WERI-Rb-1 (cell line): ENCODE measurements around the gene KRTAP19-3.

Source experiments
- DNase-seq: peaks from one replicate; pipeline ENCODE4 v3.0.0-alpha.2; 2020
- H3K27ac ChIP-seq: fragments of 250-450 bp; sonication (Bioruptor Pico); 2 replicates; pipeline ENCODE4 v1.5.1; 2020; ENCODE audit warnings: mild to moderate bottlenecking, moderate library complexity
- H3K27me3 ChIP-seq: fragments of 250-450 bp; sonication (Bioruptor Pico); 2 replicates; pipeline ENCODE4 v1.5.1; 2021; ENCODE audit warnings: mild to moderate bottlenecking, low read depth, moderate library complexity; ENCODE audit not compliant: insufficient read depth, severe bottlenecking
- H3K36me3 ChIP-seq: fragments of 250-450 bp; sonication (Bioruptor Pico); 2 replicates; pipeline ENCODE4 v1.5.1; 2020; ENCODE audit warnings: mild to moderate bottlenecking, moderate library complexity
- H3K4me3 ChIP-seq: 2 replicates; pipeline ENCODE4 v1.5.1; 2011; ENCODE audit warnings: low read depth, mild to moderate bottlenecking, control low read depth, low read length
- H3K9me3 ChIP-seq: fragments of 250-450 bp; sonication (Bioruptor Pico); 2 replicates; pipeline ENCODE4 v1.5.1; 2021; ENCODE audit warnings: mild to moderate bottlenecking, moderate library complexity; ENCODE audit not compliant: severe bottlenecking
- TF ChIP-seq, protein P1 (sequence below): IDR thresholded peaks from 2 replicates; pipeline ENCODE4 v1.5.1; 2011; ENCODE audit warnings: low read depth, mild to moderate bottlenecking, control low read depth, inconsistent platforms, low read length

Gene KRTAP19-3

GRCh38 chr21:30487336-30487735, 4.5 kb downstream of the KRTAP19-3 start, which contains the start of gene KRTAP19-2:
Gene KRTAP19-2, minus strand, starts transcription at chr21:30487436. Its CDS starts 88 bp downstream, at chr21:30487348.
- peaks cover 7% of the 10 kb centered on the region for H3K9me3 ChIP-seq
- no peak within 1 kb of the TSS for H3K27ac ChIP-seq
- TF ChIP-seq, protein P1, sequence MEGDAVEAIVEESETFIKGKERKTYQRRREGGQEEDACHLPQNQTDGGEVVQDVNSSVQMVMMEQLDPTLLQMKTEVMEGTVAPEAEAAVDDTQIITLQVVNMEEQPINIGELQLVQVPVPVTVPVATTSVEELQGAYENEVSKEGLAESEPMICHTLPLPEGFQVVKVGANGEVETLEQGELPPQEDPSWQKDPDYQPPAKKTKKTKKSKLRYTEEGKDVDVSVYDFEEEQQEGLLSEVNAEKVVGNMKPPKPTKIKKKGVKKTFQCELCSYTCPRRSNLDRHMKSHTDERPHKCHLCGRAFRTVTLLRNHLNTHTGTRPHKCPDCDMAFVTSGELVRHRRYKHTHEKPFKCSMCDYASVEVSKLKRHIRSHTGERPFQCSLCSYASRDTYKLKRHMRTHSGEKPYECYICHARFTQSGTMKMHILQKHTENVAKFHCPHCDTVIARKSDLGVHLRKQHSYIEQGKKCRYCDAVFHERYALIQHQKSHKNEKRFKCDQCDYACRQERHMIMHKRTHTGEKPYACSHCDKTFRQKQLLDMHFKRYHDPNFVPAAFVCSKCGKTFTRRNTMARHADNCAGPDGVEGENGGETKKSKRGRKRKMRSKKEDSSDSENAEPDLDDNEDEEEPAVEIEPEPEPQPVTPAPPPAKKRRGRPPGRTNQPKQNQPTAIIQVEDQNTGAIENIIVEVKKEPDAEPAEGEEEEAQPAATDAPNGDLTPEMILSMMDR = no peak
- H3K36me3 ChIP-seq = no peaks in the 10 kb centered on the region
- DNase-seq = no peak
- no peak within 1 kb of the TSS for H3K4me3 ChIP-seq
- peaks cover 60% of the 10 kb centered on the region for H3K27me3 ChIP-seq

- no peak for DNase-seq
- TF ChIP-seq, protein P1 = no peak
Measured at GRCh38 chr21:30486180-30486579, 5.6 kb downstream of the KRTAP19-3 start.

DNA sequence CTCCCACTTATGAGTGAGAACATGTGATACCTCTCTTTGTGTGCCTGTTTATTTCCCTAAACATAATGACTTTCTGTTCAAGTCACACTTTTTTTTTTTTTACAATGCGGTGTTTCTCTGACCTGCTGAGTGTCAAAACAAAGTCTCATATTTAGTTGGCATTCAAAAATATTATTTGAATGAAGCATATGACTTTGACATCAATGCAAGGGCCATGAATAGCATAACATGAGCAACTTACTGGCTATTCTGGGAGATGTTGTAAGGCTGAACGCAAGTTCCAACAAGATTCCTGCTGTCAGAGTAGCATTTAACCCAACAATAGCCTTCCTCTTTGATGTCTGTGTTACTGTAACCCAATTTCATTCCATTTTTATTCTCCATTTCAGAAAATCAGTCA, 9.7 kb downstream of the KRTAP19-3 start:
- TF ChIP-seq, protein P1 = no peak
- peaks cover 62% of the 10 kb centered on the region for H3K27me3 ChIP-seq
- no peaks in the 10 kb centered on the region for H3K36me3 ChIP-seq
- H3K27ac ChIP-seq = no peak overlapping the region
- no peak overlapping the region for H3K4me3 ChIP-seq
- peaks cover 7% of the 10 kb centered on the region for H3K9me3 ChIP-seq
- no peak for DNase-seq

More at GRCh38 chr21:30486180-30486579, 5.6 kb downstream of the KRTAP19-3 start:
- Histone ChIP-seq H3K36me3 (no peaks in the 10 kb centered on the region), H3K4me3 (no peak overlapping the region), H3K27ac (no peak overlapping the region), H3K9me3 (peaks cover 7% of the 10 kb centered on the region), H3K27me3 (peaks cover 54% of the 10 kb centered on the region)

- Histone ChIP-seq H3K27ac (no peak within 1 kb of the TSS), H3K36me3 (no peaks in the 10 kb centered on the region), H3K9me3 (no peaks in the 10 kb centered on the region), H3K27me3 (peaks cover 71% of the 10 kb centered on the region), H3K4me3 (no peak within 1 kb of the TSS)
- TF ChIP-seq, protein P1 = no peak
- no peak for DNase-seq
Measured at GRCh38 chr21:30480145-30480544, 11.7 kb downstream of the KRTAP19-3 start, which contains the start of gene KRTAP19-1. Gene KRTAP19-1, minus strand, starts transcription at chr21:30480367. Its CDS starts 50 bp downstream, at chr21:30480317.

DNA sequence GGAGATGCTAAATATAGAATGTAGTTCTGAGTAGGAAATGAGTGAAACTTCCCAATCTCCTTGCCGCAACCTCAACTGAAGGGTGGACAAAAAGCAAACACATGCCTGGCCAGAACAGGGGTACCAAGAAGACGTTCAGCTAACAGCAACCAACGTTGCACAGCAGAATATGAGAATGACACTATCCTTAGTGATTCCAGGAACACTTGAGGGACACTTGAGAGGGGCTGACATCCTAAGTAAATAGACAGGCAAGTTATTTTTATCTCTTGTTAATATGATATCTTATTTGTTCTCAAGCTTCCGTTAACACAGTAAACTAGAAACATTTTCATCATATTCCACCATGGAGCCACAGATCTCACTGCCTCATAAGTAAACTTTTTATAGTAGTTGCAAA, 12.6 kb downstream of the KRTAP19-3 start:
- no peaks in the 10 kb centered on the region for H3K9me3 ChIP-seq
- TF ChIP-seq, protein P1 = no peak
- H3K27me3 ChIP-seq = peaks cover 70% of the 10 kb centered on the region
- H3K4me3 ChIP-seq = no peak overlapping the region
- H3K27ac ChIP-seq = no peak overlapping the region
- no peak for DNase-seq
- H3K36me3 ChIP-seq = no peaks in the 10 kb centered on the region

DNA sequence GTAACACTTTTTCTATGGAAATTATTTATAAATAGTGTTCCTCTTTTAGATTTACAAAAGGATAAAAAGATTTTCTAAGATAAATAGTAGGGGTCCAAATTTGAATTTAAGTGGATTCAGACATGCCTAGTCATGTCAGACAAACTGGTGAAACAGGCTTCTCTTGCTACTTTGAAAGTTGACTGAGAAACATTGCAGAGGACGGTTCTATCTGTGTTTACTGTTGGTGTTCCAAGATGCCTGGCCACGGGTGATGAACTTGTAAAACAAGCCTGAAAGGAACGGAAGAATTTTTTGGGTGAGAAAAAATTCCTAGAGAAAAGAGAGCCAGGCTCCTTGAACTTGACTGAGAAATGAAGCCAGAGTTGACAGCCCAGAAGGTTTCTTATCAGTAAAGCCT, 13.8 kb downstream of the KRTAP19-3 start:
- Histone ChIP-seq H3K9me3 (no peaks in the 10 kb centered on the region), H3K36me3 (no peaks in the 10 kb centered on the region), H3K27me3 (peaks cover 72% of the 10 kb centered on the region), H3K4me3 (no peak overlapping the region), H3K27ac (no peak overlapping the region)
- TF ChIP-seq, protein P1 = no peak
- DNase-seq = no peak
